ENCODE measurements around the gene ZIC3. TPM values are rescaled to one million over a fixed set of nuclear protein-coding genes. Genes with fewer than 3 reads are reported as not detected.

The ZIC3 gene
- total and polyA plus RNA-seq, 10 of the 15 experiments (the other 5 are each of a cell fraction or from before 2014, with no cell fraction given) = 0.07 TPM; not detected in 9

- no peak overlapping the region for H2AFZ ChIP-seq (ENCODE audit: control insufficient read depth, low read depth, low read length)
- in situ Hi-C loops (cut with MboI) = no loop called here
- BruUV-seq (replicated peaks) = no TSS peak
- H3K79me2 ChIP-seq (ENCODE audit: control insufficient read depth, insufficient read depth, low read length) = no peaks in the 10 kb centered on the region
- H3K27ac ChIP-seq (ENCODE audit: control insufficient read depth, insufficient read depth) = no peak overlapping the region
- no peak for FAIRE-seq
- no peak overlapping the region for H3K4me2 ChIP-seq (ENCODE audit: control insufficient read depth, insufficient read depth)
- no peak for TF ChIP-seq ZNF622 (IDR thresholded peaks at IDR 0.05)
- TF ChIP-seq CEBPB (IDR thresholded peaks at IDR 0.05; ENCODE audit: borderline replicate concordance in 1 of 2, low read depth in 2 of 2, low read length in 2 of 2) = no peak
- no peak for TF ChIP-seq CHD1 (IDR thresholded peaks at IDR 0.05; ENCODE audit: low read depth, low read length)
- no peak for TF ChIP-seq NBN (IDR thresholded peaks at IDR 0.05)
- TF ChIP-seq MTA3 (IDR thresholded peaks at IDR 0.05; ENCODE audit: borderline replicate concordance, low read length) = no peak
- no peak for TF ChIP-seq ATF2 (IDR thresholded peaks at IDR 0.05; ENCODE audit: low read length)
- no peak for TF ChIP-seq WRNIP1 (IDR thresholded peaks at IDR 0.05; ENCODE audit: borderline replicate concordance, low read depth, low read length)
- TF ChIP-seq CTCF (IDR thresholded peaks at IDR 0.05 in 2 of 3, conservative IDR thresholded peaks at IDR 0.05 in 1 of 3; ENCODE audit: control insufficient read depth in 2 of 3, extremely low read depth in 1 of 3, insufficient read depth in 1 of 3, low read depth in 3 of 3, low read length in 3 of 3) = no peak
- TF ChIP-seq CEBPZ (IDR thresholded peaks at IDR 0.05; ENCODE audit: low read depth, low read length) = no peak
- no peak for TF ChIP-seq LARP7 (IDR thresholded peaks at IDR 0.05)
- no peaks in the 10 kb centered on the region for H3K36me3 ChIP-seq (ENCODE audit: control insufficient read depth in 2 of 2, insufficient read depth in 2 of 2, low read length in 1 of 2)
- H3K4me3 ChIP-seq = no peak overlapping the region
- no peaks in the 10 kb centered on the region for H4K20me1 ChIP-seq (ENCODE audit: control insufficient read depth, insufficient read depth)
- SMC1A ChIA-PET (ENCODE audit: uncharacterized antibody, unreplicated experiment) = no interaction called here
- intact Hi-C loops (cut with micrococcal nuclease; ENCODE audit: unreplicated experiment) = no loop called here
- POLR2A ChIA-PET = no interaction called here
- DNase-seq (ENCODE audit: low read depth, low spot score) = no peak
- H3K9me3 ChIP-seq (replicated peaks; ENCODE audit: control insufficient read depth, insufficient read depth, low read length) = no peaks in the 10 kb centered on the region; the same call in 2 of the 3 replicates
- H3K27me3 ChIP-seq (replicated peaks in 1 of 2; ENCODE audit: control insufficient read depth in 2 of 2, insufficient read depth in 2 of 2, low read length in 1 of 2) = no peaks in the 10 kb centered on the region; a peak in 1 of 4 replicates
- WGBS (ENCODE audit: insufficient coverage, insufficient replicate concordance, low lambda C conversion rate, missing lambda C conversion rate) = 51% methylated on average over 28 of the region's 28 CpGs
- no peaks in the 10 kb centered on the region for H3K4me1 ChIP-seq (ENCODE audit: control insufficient read depth, insufficient read depth, low read length)
- no peak overlapping the region for H3K9ac ChIP-seq (ENCODE audit: control insufficient read depth, insufficient read depth, low read length)
- CTCF ChIA-PET = no interaction called here
- RAD21 ChIA-PET (ENCODE audit: unreplicated experiment) = no interaction called here
- no peak for ATAC-seq
Measured at GRCh38 chrX:137547291-137547690, 18.6 kb upstream of the ZIC3 start.

All from GM12878 (cell line).